ENCODE measurements around the gene CCR9. TPM values are rescaled to one million over a fixed set of nuclear protein-coding genes. Genes with fewer than 3 reads are reported as not detected.

Gene CCR9
- total and polyA plus RNA-seq, 8 donors, result 0.08 to 1.2 (median 1.1) TPM; not detected in 5

GRCh38 chr3:45948311-45948781, 62.0 kb downstream of the CCR9 start:
- Histone ChIP-seq H3K36me3 (peaks cover 60 to 89% (median 88%) of the 10 kb centered on the region in 4 donors), H3K4me1 (peaks cover 0 to 14% (median 4%) of the 10 kb centered on the region in 4 donors), H3K9me3 (no peaks in the 10 kb centered on the region), H3K27ac (peak overlapping the region in 2 of 5 donors; percentile 57 to 66), H3K4me3 (no peak overlapping the region), H3K27me3 (no peaks in the 10 kb centered on the region)
- intact Hi-C loops (cut with DNase I; ENCODE audit: low total_unique reads), result loop anchor here (10.0 kb wide), 1 partner anchor 426 kb away; the partner anchor contains the start of gene CCR5
- TF ChIP-seq EP300 (IDR thresholded peaks at IDR 0.05) (no peak), POLR2A (IDR thresholded peaks at IDR 0.05) (no peak), POLR2AphosphoS5 (IDR thresholded peaks at IDR 0.05) (peak in 1 of 3 donors; percentile 26), CTCF (IDR thresholded peaks at IDR 0.05) (no peak)
- 69 to 83% (median 76%) methylated on average over 6 of the region's 6 CpGs for WGBS, 5 donors
- DNase-seq, result no peak

GRCh38 chr3:45948881-45949280, 62.5 kb downstream of the CCR9 start:
- 89 to 96% (median 94%) methylated on average over 6 of the region's 6 CpGs for WGBS, 5 donors
- H3K27me3 ChIP-seq, result no peaks in the 10 kb centered on the region
- no peaks in the 10 kb centered on the region for H3K9me3 ChIP-seq
- peak overlapping the region in 4 of 5 donors; percentile 1 to 66 (median 34) for H3K27ac ChIP-seq
- no peak for DNase-seq
- peaks cover 65 to 95% (median 93%) of the 10 kb centered on the region in 4 donors for H3K36me3 ChIP-seq
- peaks cover 0 to 14% (median 4%) of the 10 kb centered on the region in 4 donors for H3K4me1 ChIP-seq
- no peak for TF ChIP-seq POLR2AphosphoS5 (IDR thresholded peaks at IDR 0.05)
- no peak for TF ChIP-seq EP300 (IDR thresholded peaks at IDR 0.05)
- TF ChIP-seq CTCF (IDR thresholded peaks at IDR 0.05), result no peak
- TF ChIP-seq POLR2A (IDR thresholded peaks at IDR 0.05), result no peak
- H3K4me3 ChIP-seq, result no peak overlapping the region
- intact Hi-C loops (cut with DNase I; ENCODE audit: low total_unique reads), result loop anchor here (10.0 kb wide), 1 partner anchor 426 kb away; the partner anchor contains the start of gene CCR5

- H3K4me1 ChIP-seq, result peaks cover 0 to 14% (median 4%) of the 10 kb centered on the region in 4 donors
- TF ChIP-seq CTCF (IDR thresholded peaks at IDR 0.05) (no peak), POLR2AphosphoS5 (IDR thresholded peaks at IDR 0.05) (no peak), EP300 (IDR thresholded peaks at IDR 0.05) (no peak), POLR2A (IDR thresholded peaks at IDR 0.05) (no peak)
- H3K27ac ChIP-seq, result peak overlapping the region in 4 of 5 donors; percentile 1 to 66 (median 34)
- no peak overlapping the region for H3K4me3 ChIP-seq
- intact Hi-C loops (cut with DNase I; ENCODE audit: low total_unique reads), result loop anchor here (10.0 kb wide), 1 partner anchor 425 kb away; the partner anchor contains the start of gene CCR5
- H3K9me3 ChIP-seq, result no peaks in the 10 kb centered on the region
- peaks cover 71 to 100% (median 98%) of the 10 kb centered on the region in 4 donors for H3K36me3 ChIP-seq
- no peaks in the 10 kb centered on the region for H3K27me3 ChIP-seq
- WGBS, 5 donors, result 85 to 95% (median 91%) methylated on average over 2 to 4 of the region's 4 CpGs
- no peak for DNase-seq
Observed at GRCh38 chr3:45949432-45949831, 63.1 kb downstream of the CCR9 start.

- peak overlapping the region; percentile 11 to 66 (median 41) for H3K27ac ChIP-seq
- no peaks in the 10 kb centered on the region for H3K27me3 ChIP-seq
- H3K4me1 ChIP-seq, result peaks cover 0 to 14% (median 4%) of the 10 kb centered on the region in 4 donors
- no peak overlapping the region for H3K4me3 ChIP-seq
- no peak for TF ChIP-seq POLR2AphosphoS5 (IDR thresholded peaks at IDR 0.05)
- no peak for DNase-seq
- 88 to 98% (median 95%) methylated on average over 1 to 2 of the region's 2 CpGs for WGBS, 5 donors
- no peaks in the 10 kb centered on the region for H3K9me3 ChIP-seq
- intact Hi-C loops (cut with DNase I; ENCODE audit: low total_unique reads), result no loop called here
- H3K36me3 ChIP-seq, result peaks cover 78 to 100% (median 99%) of the 10 kb centered on the region in 4 donors
Observed at GRCh38 chr3:45950131-45950530, 63.8 kb downstream of the CCR9 start.

Measured in stomach (tissue), 9 donors.